Lower lobe of right lung (tissue), 2 donors: ENCODE data around the gene ITGB7. TPM values are rescaled to one million over a fixed set of nuclear protein-coding genes. Genes with fewer than 3 reads are reported as not detected.

Source experiments
- ATAC-seq, 2 donors: fragments of 200-7000 bp; cut with Tn5 transposase; one replicate each; pipeline ENCODE4 v1.9.1; 2020 to 2022; ENCODE audit warnings: mild to moderate bottlenecking in 2 of 2, moderate library complexity in 2 of 2
- DNase-seq: peaks from one replicate; pipeline ENCODE4 v3.0.0-alpha.2; 2020
- H3K27ac ChIP-seq: fragments of 200-600 bp; one replicate; pipeline ENCODE4 v1.8.0; 2022
- H3K27me3 ChIP-seq: fragments of 200-600 bp; one replicate; pipeline ENCODE4 v1.8.0; 2022; ENCODE audit warnings: low read depth
- H3K36me3 ChIP-seq: fragments of 200-600 bp; one replicate; pipeline ENCODE4 v1.8.0; 2022; ENCODE audit warnings: mild to moderate bottlenecking
- H3K4me1 ChIP-seq: fragments of 200-600 bp; one replicate; pipeline ENCODE4 v1.8.0; 2022
- H3K4me3 ChIP-seq: fragments of 200-600 bp; one replicate; pipeline ENCODE4 v1.8.0; 2022; ENCODE audit warnings: mild to moderate bottlenecking
- H3K9me3 ChIP-seq: fragments of 200-600 bp; one replicate; pipeline ENCODE4 v1.8.0; 2022
- intact Hi-C: fragments of 100-400 bp; cut with DNase I; formaldehyde crosslinking; loops from one replicate; pipeline ENCODE4 v1.11.0; 2022
- total RNA-seq: library from RNA; stranded (reverse); fragmentation: NEBNext Ultra II Directional; extraction: Animal tissue kit (Norgen Biotek cat#: 25700); gene quantifications from one replicate; pipeline ENCODE4 v1.2.1, GENCODE V29; 2021
- TF ChIP-seq, protein P1 (sequence below): fragments of 200-600 bp; IDR thresholded peaks from one replicate; pipeline ENCODE4 v1.8.0; 2022; ENCODE audit warnings: antibody characterized with exemption, mild to moderate bottlenecking
- donor health status: DM: no; HTN: yes; CAD: no; lungs with severe emphysema.

The ITGB7 gene
- total RNA-seq, 1 donor from 2014 or later = 9.7 TPM

DNA sequence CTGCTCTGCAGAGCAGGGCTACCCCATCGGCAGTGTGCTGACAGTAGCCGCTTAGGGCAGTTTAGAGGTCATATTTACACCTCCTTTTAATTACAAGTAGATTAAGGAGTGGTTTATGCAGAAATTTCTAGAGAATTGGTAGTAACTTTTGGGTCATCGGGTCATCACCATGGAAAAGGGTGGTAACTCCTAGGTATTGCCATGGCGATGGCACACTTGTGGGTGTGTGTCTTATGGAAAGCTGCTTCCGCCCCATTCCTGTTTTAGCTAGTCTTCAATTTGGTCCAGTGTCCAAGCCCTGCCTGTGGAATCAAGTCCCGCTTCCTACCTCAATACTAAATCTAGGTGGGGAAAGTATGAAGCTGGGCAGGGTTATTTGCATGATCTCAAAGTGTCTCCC is 56.0 kb downstream of the ITGB7 start:
- Histone ChIP-seq H3K4me1 (no peaks in the 10 kb centered on the region), H3K9me3 (no peaks in the 10 kb centered on the region), H3K4me3 (no peak overlapping the region), H3K36me3 (no peaks in the 10 kb centered on the region), H3K27me3 (no peaks in the 10 kb centered on the region), H3K27ac (no peak overlapping the region)
- intact Hi-C loops = no loop called here
- TF ChIP-seq, protein P1, sequence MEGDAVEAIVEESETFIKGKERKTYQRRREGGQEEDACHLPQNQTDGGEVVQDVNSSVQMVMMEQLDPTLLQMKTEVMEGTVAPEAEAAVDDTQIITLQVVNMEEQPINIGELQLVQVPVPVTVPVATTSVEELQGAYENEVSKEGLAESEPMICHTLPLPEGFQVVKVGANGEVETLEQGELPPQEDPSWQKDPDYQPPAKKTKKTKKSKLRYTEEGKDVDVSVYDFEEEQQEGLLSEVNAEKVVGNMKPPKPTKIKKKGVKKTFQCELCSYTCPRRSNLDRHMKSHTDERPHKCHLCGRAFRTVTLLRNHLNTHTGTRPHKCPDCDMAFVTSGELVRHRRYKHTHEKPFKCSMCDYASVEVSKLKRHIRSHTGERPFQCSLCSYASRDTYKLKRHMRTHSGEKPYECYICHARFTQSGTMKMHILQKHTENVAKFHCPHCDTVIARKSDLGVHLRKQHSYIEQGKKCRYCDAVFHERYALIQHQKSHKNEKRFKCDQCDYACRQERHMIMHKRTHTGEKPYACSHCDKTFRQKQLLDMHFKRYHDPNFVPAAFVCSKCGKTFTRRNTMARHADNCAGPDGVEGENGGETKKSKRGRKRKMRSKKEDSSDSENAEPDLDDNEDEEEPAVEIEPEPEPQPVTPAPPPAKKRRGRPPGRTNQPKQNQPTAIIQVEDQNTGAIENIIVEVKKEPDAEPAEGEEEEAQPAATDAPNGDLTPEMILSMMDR = no peak
- ATAC-seq (no peak), DNase-seq (no peak)

DNA sequence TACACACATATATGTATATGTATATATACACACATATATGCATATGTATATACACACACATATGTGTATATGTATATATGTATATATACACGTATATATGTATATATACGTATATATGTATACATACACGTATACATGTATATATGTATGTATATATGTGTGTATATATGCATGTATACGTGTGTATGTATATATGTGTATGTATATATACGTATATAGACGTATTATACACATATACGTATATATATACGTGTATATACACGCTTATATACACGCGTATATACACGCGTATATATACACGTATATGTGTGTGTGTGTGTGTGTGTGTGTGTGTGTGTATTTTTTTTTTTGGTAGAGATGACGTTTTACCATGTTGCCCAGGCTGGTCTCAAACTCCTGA is 59.4 kb downstream of the ITGB7 start:
- ATAC-seq (no peak), DNase-seq (no peak)
- TF ChIP-seq, protein P1 = no peak
- intact Hi-C loops = no loop called here
- Histone ChIP-seq H3K36me3 (no peaks in the 10 kb centered on the region), H3K4me3 (no peak overlapping the region), H3K4me1 (no peaks in the 10 kb centered on the region), H3K9me3 (no peaks in the 10 kb centered on the region), H3K27ac (no peak overlapping the region), H3K27me3 (no peaks in the 10 kb centered on the region)

DNA sequence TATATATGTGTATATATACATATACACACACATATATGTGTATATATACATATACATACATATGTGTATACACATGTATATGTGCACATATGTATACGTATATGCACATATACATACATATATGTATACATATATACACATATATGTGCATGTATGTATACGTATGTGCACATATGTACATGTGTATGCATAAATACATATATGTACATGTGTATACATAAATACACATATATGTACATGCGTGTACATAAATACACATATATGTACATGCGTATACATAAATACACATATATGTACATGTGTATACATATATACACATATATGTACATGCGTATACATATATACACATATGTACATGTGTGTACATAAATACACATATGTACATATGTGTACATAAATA is 59.9 kb downstream of the ITGB7 start:
- H3K4me3 ChIP-seq = no peak overlapping the region
- no peak overlapping the region for H3K27ac ChIP-seq
- TF ChIP-seq, protein P1 = no peak
- no peaks in the 10 kb centered on the region for H3K9me3 ChIP-seq
- H3K4me1 ChIP-seq = no peaks in the 10 kb centered on the region
- intact Hi-C loops = no loop called here
- ATAC-seq = no peak
- no peak for DNase-seq
- H3K27me3 ChIP-seq = no peaks in the 10 kb centered on the region
- H3K36me3 ChIP-seq = no peaks in the 10 kb centered on the region

DNA sequence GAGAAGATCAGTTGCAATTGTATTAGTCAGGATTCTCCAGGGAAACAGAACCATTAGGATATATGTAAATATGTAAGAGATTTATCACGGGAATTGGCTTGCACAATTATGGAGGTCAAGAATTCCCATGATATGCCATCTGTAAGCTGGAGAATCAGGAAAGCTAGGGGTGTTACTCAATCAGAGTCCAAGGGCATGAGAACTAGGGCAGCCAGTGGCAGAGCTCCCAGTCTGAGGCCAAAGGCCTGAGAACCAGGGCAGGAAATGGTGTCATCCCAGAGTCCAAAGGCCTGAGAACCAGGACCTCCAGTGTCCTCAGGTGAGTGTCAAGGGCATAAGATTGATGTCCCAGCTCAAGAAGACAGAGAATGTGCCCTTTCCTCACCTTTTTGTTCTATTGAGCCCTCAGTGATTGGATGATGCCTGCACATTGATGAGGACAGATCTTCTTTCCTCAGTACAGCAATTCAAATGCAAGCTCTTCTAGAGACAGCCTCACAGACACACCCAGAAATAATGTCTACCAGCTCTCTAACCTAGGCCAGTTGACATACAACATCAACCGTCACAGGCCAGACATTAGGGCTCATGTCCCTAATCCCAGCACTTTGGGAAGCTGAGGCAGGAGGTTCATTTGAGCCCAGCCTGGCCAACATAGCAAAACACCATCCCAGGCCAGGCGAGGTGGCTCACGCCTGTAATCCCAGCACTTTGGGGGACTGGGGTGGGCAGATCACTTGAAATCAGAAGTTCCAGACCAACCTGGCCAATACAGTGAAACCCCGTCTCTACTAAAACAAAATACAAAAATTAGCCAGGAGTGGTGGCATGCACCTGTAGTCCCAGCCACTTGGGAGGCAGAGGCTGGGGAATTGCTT is 61.4 kb downstream of the ITGB7 start:
- H3K36me3 ChIP-seq = no peaks in the 10 kb centered on the region
- DNase-seq = no peak
- ATAC-seq = no peak
- H3K9me3 ChIP-seq = no peaks in the 10 kb centered on the region
- no peak overlapping the region for H3K4me3 ChIP-seq
- H3K27ac ChIP-seq = no peak overlapping the region
- TF ChIP-seq, protein P1 = no peak
- no peaks in the 10 kb centered on the region for H3K27me3 ChIP-seq
- no peaks in the 10 kb centered on the region for H3K4me1 ChIP-seq
- intact Hi-C loops = no loop called here

DNA sequence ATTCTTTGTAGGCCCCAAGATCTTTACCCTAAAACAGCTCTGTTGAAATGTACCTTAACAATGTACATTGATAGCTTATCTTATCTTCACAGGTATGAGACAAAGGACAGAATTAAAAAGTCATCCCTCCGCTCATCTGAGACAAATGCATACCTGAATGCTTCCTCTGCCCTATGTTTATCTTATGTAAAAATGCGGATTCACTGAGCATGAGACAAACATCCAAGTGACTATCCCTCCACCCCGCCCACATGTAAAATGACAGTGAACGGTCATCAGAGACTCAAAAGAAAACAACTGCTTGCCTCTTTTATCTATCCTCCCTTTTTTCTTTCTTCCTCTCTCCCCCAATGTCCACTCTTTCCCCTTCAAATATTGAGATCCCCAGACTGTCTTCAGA is 63.7 kb downstream of the ITGB7 start:
- no peaks in the 10 kb centered on the region for H3K27me3 ChIP-seq
- no peaks in the 10 kb centered on the region for H3K36me3 ChIP-seq
- DNase-seq (no peak), ATAC-seq (no peak)
- H3K4me3 ChIP-seq = no peak overlapping the region
- H3K27ac ChIP-seq = no peak overlapping the region
- H3K4me1 ChIP-seq = no peaks in the 10 kb centered on the region
- intact Hi-C loops = no loop called here
- TF ChIP-seq, protein P1 = no peak
- H3K9me3 ChIP-seq = peaks cover 3% of the 10 kb centered on the region

Other genes starting within 250 kb of the ITGB7 start
- gene EIF4B, start 200.8 kb downstream of the ITGB7 start, total RNA-seq = 453 TPM
- 186 TPM for gene TNS2, start 157.2 kb downstream of the ITGB7 start, total RNA-seq
- 47.9 TPM for gene SPRYD3, start 127.9 kb downstream of the ITGB7 start, total RNA-seq
- 58.5 TPM for gene IGFBP6, start 109.6 kb downstream of the ITGB7 start, total RNA-seq
- gene SOAT2, start 103.8 kb downstream of the ITGB7 start, total RNA-seq = not detected
- gene ZNF740, start 26.5 kb downstream of the ITGB7 start, total RNA-seq = 49.5 TPM
- gene CSAD, start 26.3 kb downstream of the ITGB7 start, total RNA-seq = 39.2 TPM
- gene RARG, start 25.0 kb upstream of the ITGB7 start, total RNA-seq = 30.1 TPM
- 2.2 TPM for gene ESPL1, start 61.0 kb upstream of the ITGB7 start, total RNA-seq
- gene PFDN5, start 88.3 kb upstream of the ITGB7 start, total RNA-seq = 474 TPM
- gene MYG1, start 92.4 kb upstream of the ITGB7 start, total RNA-seq = 35.3 TPM
- gene AAAS, start 114.4 kb upstream of the ITGB7 start, total RNA-seq = 45.2 TPM
- gene SP7, start 129.1 kb upstream of the ITGB7 start, total RNA-seq = not detected
- 91.1 TPM for gene SP1, start 172.9 kb upstream of the ITGB7 start, total RNA-seq
- 1.2 TPM for gene AMHR2, start 216.6 kb upstream of the ITGB7 start, total RNA-seq
- 216 TPM for gene PRR13, start 234.5 kb upstream of the ITGB7 start, total RNA-seq
- gene PCBP2, start 244.9 kb upstream of the ITGB7 start, total RNA-seq = 767 TPM